Measurements from ENCODE around the gene SVIL.
"Not testable (repeated sequence)": the region's sequence is repeated elsewhere in the genome, so short reads cannot be mapped to it uniquely, and the experiment has no call there.

SVIL gene

GRCh38 chr10:29596356-29596755, 38.4 kb downstream of the SVIL start:
- DNase-seq = no peak

DNA sequence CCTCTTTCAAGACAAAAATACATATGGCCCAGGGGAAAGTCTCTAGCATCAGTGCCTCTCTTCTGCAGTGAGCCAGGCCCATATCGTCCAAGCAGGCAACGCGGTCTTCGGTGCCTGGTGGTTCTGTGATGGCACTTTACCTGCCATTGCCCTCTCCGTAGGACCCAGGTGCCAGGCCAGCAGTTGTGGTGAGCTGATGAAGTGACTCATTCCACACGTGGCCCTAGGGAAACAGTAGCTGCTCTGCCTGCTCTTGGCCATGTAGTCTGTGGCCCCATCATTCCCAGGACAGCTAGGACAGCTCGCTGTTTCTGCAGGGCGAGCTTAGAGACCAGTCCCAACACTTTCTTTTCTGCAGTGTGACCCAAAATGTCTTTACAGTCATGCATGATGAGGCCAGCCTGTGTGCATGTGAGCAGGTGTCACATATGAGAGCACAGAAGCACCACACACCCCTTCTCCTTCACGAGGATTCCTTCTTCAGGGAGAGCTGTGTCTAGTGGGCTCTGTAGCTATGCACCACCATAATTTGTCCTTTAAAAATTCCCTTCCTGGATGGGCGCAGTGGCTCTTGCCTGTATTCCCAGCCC, 39.0 kb downstream of the SVIL start:
- DNase-seq = no peak

DNA sequence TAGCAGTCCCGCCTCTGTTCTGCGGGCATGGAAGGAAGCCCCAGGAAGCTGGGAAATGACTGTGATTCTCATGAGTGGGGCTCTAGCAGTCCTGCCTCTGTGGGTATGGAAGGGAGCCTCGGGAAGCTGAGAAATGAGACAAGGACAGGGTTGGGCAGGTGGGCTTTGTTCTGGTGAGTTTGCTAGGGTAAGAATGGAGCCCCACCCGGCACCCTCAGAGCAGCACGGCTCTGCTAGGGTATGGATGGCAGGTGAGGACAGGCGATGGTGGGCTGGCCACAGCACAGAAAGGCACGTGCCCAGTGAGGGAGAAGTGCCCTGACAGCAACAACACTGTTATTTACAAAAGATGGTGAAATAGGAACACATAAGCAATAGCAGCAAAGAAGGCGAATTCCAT, 39.6 kb downstream of the SVIL start:
- DNase-seq = no peak

DNA sequence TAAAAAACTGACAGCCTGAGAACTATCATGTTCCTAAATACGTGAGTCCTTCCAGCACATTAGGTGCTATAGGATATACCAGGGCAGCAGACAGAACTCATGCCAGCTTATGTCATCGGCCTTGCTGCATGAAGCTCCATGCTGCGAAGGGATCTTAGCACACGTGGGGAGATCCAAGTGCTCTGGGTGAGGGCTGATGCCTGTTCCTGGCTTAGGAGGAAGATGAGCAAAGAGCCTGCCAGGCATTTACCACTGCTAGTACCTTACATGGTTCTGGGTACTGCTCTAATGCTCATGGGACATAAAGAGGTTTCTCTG, 43.2 kb downstream of the SVIL start:
- peak; percentile 13 for DNase-seq

- DNase-seq = no peak
Observed at GRCh38 chr10:29590915-29591650, 43.7 kb downstream of the SVIL start.

DNA sequence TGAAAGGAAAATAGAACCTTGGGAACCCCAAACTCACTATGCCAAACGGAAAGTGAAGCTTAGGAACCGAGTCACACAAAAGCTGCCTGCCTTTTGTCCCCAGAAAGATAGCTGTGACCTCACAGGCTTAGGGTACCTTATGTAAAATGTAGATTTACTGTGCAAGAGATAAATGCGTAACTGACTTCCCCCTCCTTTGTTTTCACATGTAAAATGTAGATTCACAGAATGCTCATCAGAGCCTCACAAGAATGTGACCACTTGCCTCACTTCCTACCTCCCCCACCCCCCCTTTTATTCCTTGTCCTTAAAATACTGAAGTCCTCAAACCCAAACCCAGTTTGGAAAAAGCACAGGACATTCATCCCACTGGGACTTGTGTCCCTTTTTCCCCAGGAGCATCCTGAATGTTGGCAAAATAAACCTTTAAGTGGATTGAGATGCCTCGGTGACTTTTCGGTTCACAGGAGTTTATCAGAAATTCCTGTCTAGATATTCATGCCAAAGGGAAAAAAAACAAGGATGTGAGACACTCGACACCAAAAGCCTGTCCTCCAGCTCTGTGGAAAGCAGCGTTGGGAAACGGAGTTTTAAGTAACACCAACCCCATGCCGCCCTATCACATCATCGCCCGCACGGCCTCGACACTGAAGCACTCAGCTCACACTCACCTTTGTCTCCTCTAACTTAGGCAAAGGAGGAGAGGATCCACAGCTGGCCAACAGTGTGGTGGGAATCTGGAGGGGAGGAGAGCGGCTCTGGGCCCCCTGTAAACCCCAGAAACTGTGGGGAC, 45.9 kb downstream of the SVIL start:
- no peak for DNase-seq

DNA sequence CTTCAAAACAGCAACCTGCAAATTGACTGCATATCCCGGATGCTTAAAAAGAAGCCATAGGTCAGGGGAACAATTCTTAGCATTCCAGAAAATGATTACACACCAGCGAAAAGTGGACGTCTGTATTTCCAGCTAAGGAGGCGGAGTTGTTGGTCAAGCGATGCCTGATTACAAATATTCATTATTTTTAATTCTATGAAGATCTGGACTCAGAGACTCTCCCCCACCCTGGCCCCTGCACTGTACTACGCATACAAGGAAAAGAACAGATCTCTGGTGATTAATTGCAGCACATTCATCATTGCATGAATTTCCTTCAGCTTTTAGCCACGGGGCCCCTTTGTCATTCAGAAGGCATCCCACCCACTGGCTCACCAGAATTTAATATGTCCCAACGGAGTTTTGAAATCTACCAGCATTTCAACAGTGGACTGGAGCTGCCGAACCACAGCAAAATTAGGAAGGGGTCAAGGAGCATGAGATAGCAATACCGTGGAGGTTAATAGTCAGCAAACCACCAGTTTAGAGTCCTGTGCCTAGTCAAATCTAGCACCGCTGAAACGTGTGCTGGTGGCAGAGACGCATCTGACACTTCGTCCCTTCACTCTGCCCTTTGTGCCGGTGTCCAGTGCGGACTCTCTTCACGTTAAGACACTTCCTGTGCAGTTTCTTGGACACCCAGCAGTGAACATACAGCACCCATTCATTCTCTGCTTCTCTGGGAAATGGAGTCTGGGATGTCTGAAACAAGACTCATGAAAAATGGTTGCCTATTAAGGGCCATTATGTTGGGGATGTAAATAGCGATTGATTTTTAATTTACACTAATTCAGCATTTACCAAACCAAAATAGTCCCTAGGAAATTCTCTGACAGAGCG, 46.8 kb downstream of the SVIL start:
- not testable (repeated sequence) for DNase-seq

DNA sequence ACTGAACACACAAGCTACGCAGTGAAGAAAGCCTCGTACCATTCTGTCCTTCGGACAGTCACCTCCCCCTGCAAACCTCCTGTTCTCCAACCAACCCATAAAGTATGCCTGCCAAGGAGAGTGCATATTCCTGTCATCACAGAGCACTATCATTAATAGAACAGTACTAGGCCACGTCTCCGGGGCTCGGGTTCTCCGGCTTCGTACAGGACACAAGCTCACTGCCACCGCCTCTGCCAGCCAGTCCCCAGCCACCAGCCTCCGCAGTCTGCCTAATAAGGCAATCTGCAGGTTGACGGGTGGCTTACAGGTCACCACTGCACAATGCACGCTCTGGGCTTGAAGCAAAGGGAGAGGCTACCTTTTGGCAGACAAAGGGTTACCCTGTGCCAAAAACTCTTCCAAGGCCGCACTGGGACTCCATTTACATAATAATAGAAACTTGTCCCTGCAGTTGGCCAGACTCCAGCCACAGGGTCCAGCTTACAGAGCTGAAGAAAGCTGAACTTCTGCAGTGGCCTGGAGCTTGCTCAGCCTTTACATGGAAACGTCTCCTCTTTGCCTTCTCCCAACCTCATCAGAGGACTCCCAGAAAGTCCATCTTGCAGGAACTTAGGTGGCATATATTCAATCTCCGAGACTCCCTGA, 47.5 kb downstream of the SVIL start:
- DNase-seq = not testable (repeated sequence)

- no peak for DNase-seq
Observed at GRCh38 chr10:29586509-29586908, 48.3 kb downstream of the SVIL start.

GRCh38 chr10:29585488-29585976, 49.2 kb downstream of the SVIL start:
- DNase-seq = peak; percentile 68

DNA sequence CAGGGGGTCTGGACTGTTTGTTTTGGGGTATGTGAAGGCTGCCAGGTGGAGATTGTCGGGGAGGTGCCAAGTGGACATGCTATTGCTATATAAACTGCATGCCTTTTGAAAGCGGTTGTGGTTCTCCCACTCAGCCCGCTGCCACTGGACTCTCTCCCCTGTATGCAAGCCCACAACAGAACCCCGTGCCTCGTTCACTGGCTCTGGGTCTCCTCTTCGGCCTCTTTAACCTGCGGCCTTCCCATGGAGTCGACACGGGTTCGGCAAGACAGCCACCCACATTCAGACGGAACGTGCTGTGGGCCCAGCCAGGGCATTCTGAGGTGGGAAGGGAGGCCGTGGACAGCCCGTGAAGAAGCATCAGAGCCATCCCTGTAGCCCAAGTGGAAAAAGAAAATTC, 50.3 kb downstream of the SVIL start:
- no peak for DNase-seq

- DNase-seq = no peak
Observed at GRCh38 chr10:29583674-29584073, 51.1 kb downstream of the SVIL start.

- not testable (repeated sequence) for DNase-seq
Observed at GRCh38 chr10:29582769-29583168, 52.0 kb downstream of the SVIL start.

DNA sequence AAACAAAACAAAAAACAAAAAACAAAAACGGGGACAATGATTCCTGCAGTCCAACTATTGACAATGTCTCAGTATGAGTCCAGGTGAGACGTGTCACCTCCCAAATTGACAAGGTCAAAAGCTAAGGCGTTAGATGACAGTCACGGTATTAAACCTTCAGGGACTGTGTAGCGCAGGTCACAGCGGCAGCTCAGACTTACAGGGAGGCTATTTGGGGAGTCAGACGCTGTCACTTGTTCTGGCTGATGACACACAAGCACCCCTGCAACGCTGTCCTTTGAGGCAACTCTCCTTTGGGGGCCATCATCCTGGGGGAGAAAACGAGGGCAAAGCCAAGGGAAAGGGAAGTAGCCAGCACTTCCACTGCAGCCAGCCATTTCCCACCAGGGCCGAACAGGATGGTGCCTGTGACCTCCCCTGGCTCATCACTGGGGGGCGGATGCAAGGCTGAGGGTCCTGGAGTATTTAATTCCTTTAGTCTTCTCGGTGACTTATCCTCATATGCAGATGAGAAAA, 55.3 kb downstream of the SVIL start:
- no peak for DNase-seq

- no peak for DNase-seq
Observed at GRCh38 chr10:29578457-29578856, 56.3 kb downstream of the SVIL start.

GRCh38 chr10:29576681-29577080, 58.1 kb downstream of the SVIL start:
- DNase-seq = no peak

DNA sequence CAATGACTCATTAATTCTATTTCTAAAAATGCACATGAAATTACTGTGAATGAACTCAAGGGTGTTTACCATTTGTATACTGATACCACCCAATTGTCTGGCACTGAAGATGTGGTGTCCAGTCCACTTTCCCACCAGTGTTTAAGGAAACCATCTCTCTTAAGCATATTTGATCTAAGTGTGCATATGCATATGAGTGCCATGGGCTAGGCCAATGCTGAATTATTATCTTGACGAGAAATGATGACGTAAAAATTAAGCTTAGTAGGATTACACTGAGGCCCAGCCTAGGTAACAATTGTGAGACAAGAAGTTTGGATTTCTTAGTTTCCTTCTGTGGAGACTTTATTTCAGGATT, 59.7 kb downstream of the SVIL start:
- no peak for DNase-seq

GRCh38 chr10:29574212-29575097, 60.3 kb downstream of the SVIL start:
- DNase-seq = not testable (repeated sequence)

DNA sequence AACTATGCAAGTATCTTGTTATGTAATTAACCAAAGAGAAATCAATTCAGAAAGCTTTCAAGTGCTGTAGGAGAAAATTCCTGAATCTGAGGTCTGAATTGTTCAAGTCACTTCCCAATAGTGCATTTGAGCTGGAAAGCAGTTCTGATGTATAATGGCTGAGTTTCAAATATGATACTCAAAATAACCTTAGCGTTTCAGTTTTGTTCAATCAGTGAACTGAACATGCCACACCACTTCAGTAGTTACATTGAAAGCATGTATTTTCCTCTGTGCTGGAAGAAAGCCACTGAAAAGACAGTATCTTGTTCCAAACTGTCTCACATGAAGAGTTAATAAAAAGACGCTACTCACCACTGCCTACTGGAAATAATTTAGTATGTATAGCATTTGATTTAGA, 64.5 kb downstream of the SVIL start:
- DNase-seq = not testable (repeated sequence)

DNA sequence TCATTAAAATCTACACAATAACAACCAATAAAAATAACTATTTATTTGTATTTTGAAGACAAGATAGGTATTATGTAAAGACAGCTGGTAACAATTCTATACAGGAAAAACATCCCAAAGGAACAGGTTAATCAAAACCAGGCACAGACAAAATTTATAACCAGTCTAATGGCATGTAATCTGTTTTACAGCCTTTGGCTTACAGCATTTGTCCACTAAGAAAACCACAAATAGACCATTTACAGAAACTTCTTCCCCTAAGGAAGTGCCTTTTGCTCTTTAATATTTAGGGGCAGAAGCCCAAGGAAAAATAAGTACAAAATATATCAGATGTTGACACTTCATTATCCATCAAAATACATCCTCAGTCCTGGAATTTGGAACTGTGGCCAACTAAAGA, 65.0 kb downstream of the SVIL start:
- no peak for DNase-seq

DNA sequence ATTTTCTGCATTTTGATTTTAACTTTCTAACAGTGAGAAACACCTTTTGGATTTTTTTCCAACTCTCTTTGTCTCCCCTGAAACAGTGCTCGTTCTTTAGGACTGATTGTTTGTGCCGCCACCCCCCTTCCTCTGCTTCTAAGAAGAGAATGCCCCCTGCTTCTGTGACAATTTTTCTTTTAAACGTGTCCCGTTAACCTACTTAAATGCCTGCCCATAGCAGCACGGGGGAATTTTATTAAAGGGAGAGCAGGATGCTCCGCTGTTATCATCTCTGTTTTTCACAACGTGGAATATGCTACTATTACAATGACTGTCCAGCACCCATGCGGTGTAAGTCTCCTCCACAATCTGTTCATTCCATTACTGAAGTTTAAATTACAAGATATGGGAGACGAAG, 67.8 kb downstream of the SVIL start:
- DNase-seq = no peak
